Panc1 (cell line): ENCODE results near the gene ORC5. TPM values are rescaled to one million over a fixed set of nuclear protein-coding genes. Genes with fewer than 3 reads are reported as not detected.

Source experiments
- ATAC-seq: fragments of 200-7000 bp; cut with Tn5 transposase; 2 replicates; pipeline ENCODE4 v1.9.1; 2020; ENCODE audit warnings: mild to moderate bottlenecking, moderate library complexity
- BruUV-seq: library from RNA; stranded (reverse); fragments of 400-500 nt; replicated peaks from 2 replicates; lab custom pipeline; 2021; lab: Mats Ljungman, UMichigan
- CTCF ChIA-PET: fragments of 300-600 bp; sonication (Branson Sonifier 250); formaldehyde crosslinking; loops from one replicate; lab custom pipeline; 2022; ENCODE audit warnings: antibody characterized with exemption; lab: Charles Lee
- POLR2A ChIA-PET: fragments of 300-600 bp; sonication (Branson Sonifier 250); formaldehyde crosslinking; loops from one replicate; lab custom pipeline; 2022; ENCODE audit warnings: antibody characterized with exemption; lab: Charles Lee
- DNase-seq: peaks from one replicate; pipeline ENCODE4 v3.0.0-alpha.2; 2010; ENCODE audit warnings: low read depth, low spot score
- H3K27ac ChIP-seq: 2 replicates; pipeline ENCODE4 v1.5.1; 2011; ENCODE audit warnings: mild to moderate bottlenecking, low read length, inconsistent platforms
- H3K27me3 ChIP-seq: fragments of 200-500 bp; sonication (Bioruptor generic); 2 replicates; pipeline ENCODE4 v1.6.0; 2014; ENCODE audit warnings: low read length, inconsistent platforms; ENCODE audit not compliant: control insufficient read depth, insufficient read depth
- H3K36me3 ChIP-seq: fragments of 200-500 bp; sonication (Bioruptor generic); 2 replicates; pipeline ENCODE4 v1.5.1; 2014; ENCODE audit warnings: inconsistent platforms, mild to moderate bottlenecking, low read length, moderate library complexity; ENCODE audit not compliant: control insufficient read depth, insufficient read depth
- H3K4me1 ChIP-seq: 2 replicates; pipeline ENCODE4 v1.5.1; 2011; ENCODE audit warnings: inconsistent platforms, mild to moderate bottlenecking, low read length, moderate library complexity; ENCODE audit not compliant: control insufficient read depth, insufficient read depth
- H3K4me3 ChIP-seq, 2 experiments: 2 replicates each; pipeline ENCODE4 v1.5.1; 2011 to 2012; ENCODE audit warnings: low read depth in 2 of 2, low read length in 2 of 2, mild to moderate bottlenecking in 2 of 2, inconsistent platforms in 1 of 2, moderate library complexity in 1 of 2
- H3K9me3 ChIP-seq: fragments of 200-500 bp; sonication (Bioruptor generic); 2 replicates; pipeline ENCODE4 v1.5.1; 2014; ENCODE audit warnings: low read depth, mild to moderate bottlenecking, inconsistent platforms, low read length, moderate library complexity; ENCODE audit not compliant: control insufficient read depth, insufficient read depth
- CTCF ChIP-seq: fragments of 450-650 bp; IDR thresholded peaks from 2 replicates; pipeline ENCODE4 v1.5.1; 2017; ENCODE audit warnings: mild to moderate bottlenecking
- POLR2AphosphoS5 ChIP-seq: IDR thresholded peaks from 2 replicates; pipeline ENCODE4 v1.6.1; 2012; ENCODE audit warnings: mild to moderate bottlenecking, low read depth, low read length, moderate library complexity
- REST ChIP-seq, 2 experiments: IDR thresholded peaks; 2 replicates each; pipeline ENCODE4 v1.6.1; 2011 to 2012; ENCODE audit warnings: low read depth in 2 of 2, control low read depth in 1 of 2, low read length in 1 of 2, mild to moderate bottlenecking in 1 of 2, moderate library complexity in 1 of 2; ENCODE audit not compliant: insufficient read depth in 1 of 2
- SIN3A ChIP-seq: IDR thresholded peaks from 2 replicates; pipeline ENCODE4 v1.6.1; 2012; ENCODE audit warnings: low read depth, mild to moderate bottlenecking, low read length, moderate library complexity, borderline replicate concordance; ENCODE audit not compliant: insufficient read depth
- TCF7L2 ChIP-seq: IDR thresholded peaks from 2 replicates; pipeline ENCODE4 v1.6.1; 2011; ENCODE audit warnings: mild to moderate bottlenecking, low read depth, low read length, inconsistent platforms
- in situ Hi-C: cut with HindIII; loops from 2 replicates; pipeline ENCODE4 v1.10.0; 2016; ENCODE audit warnings: low sequenced_read_pairs, low pct_unique_long_range_greater_than_20kb
- intact Hi-C: fragments of 100-400 bp; cut with micrococcal nuclease; formaldehyde crosslinking; loops from one replicate; pipeline ENCODE4 v1.10.0; 2022; ENCODE audit not compliant: unreplicated experiment
- total RNA-seq: library from RNA; stranded (reverse); gene quantifications from one replicate; pipeline ENCODE4 v1.2.1, GENCODE V29; 2021; ENCODE audit not compliant: unreplicated experiment

Gene ORC5
- total RNA-seq, 1 experiment from 2014 or later, result 24.6 TPM

GRCh38 chr7:104228442-104228841, 20.6 kb upstream of the ORC5 start:
- CTCF ChIA-PET, result no interaction called here
- POLR2A ChIA-PET, result no interaction called here
- TF ChIP-seq SIN3A, result no peak
- no peak for TF ChIP-seq POLR2AphosphoS5
- no peak for TF ChIP-seq REST (IDR thresholded peaks at IDR 0.05; ENCODE audit: insufficient read depth in 1 of 2, low read depth in 2 of 2, low read length in 1 of 2)
- TF ChIP-seq CTCF, result no peak
- no peak for TF ChIP-seq TCF7L2

GRCh38 chr7:104225451-104225850, 17.6 kb upstream of the ORC5 start:
- ChIA-PET CTCF (no interaction called here), POLR2A (no interaction called here)
- Histone ChIP-seq H3K4me1 (no peaks in the 10 kb centered on the region), H3K27ac (no peak overlapping the region), H3K36me3 (no peaks in the 10 kb centered on the region), H3K9me3 (no peaks in the 10 kb centered on the region), H3K27me3 (peaks cover 4% of the 10 kb centered on the region; the same call in 1 of the 2 replicates), H3K4me3 (no peak overlapping the region)
- ATAC-seq (no peak), DNase-seq (no peak)
- intact Hi-C loops (no loop called here), in situ Hi-C loops (no loop called here)
- BruUV-seq, result no TSS peak
- TF ChIP-seq TCF7L2 (no peak), REST (IDR thresholded peaks at IDR 0.05; ENCODE audit: insufficient read depth in 1 of 2, low read depth in 2 of 2, low read length in 1 of 2) (no peak), POLR2AphosphoS5 (no peak), CTCF (no peak), SIN3A (no peak)

More at GRCh38 chr7:104228442-104228841, 20.6 kb upstream of the ORC5 start:
- peaks cover 9% of the 10 kb centered on the region for H3K27me3 ChIP-seq
- H3K9me3 ChIP-seq, result no peaks in the 10 kb centered on the region
- DNase-seq (no peak), ATAC-seq (no peak)
- no peak overlapping the region for H3K4me3 ChIP-seq
- H3K36me3 ChIP-seq, result no peaks in the 10 kb centered on the region
- intact Hi-C loops, result no loop called here
- BruUV-seq, result no TSS peak
- in situ Hi-C loops, result no loop called here
- H3K27ac ChIP-seq, result no peak overlapping the region
- no peaks in the 10 kb centered on the region for H3K4me1 ChIP-seq
